VCaP (cell line): ENCODE measurements around the gene EFCAB8.

Experiments used
- H3K27ac ChIP-seq: fragments of 450-650 bp; 2 replicates; pipeline ENCODE4 v1.5.1; 2017
- TF ChIP-seq, protein P1 (sequence below): fragments of 450-650 bp; conservative IDR thresholded peaks from 2 replicates; pipeline ENCODE4 v1.5.1; 2017; ENCODE audit warnings: mild to moderate bottlenecking, moderate library complexity

Gene EFCAB8

GRCh38 chr20:32879538-32879937 lies 20.8 kb downstream of the EFCAB8 start:
- no peak overlapping the region for H3K27ac ChIP-seq
- TF ChIP-seq, protein P1, sequence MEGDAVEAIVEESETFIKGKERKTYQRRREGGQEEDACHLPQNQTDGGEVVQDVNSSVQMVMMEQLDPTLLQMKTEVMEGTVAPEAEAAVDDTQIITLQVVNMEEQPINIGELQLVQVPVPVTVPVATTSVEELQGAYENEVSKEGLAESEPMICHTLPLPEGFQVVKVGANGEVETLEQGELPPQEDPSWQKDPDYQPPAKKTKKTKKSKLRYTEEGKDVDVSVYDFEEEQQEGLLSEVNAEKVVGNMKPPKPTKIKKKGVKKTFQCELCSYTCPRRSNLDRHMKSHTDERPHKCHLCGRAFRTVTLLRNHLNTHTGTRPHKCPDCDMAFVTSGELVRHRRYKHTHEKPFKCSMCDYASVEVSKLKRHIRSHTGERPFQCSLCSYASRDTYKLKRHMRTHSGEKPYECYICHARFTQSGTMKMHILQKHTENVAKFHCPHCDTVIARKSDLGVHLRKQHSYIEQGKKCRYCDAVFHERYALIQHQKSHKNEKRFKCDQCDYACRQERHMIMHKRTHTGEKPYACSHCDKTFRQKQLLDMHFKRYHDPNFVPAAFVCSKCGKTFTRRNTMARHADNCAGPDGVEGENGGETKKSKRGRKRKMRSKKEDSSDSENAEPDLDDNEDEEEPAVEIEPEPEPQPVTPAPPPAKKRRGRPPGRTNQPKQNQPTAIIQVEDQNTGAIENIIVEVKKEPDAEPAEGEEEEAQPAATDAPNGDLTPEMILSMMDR = no peak

GRCh38 chr20:32880635-32881034 lies 21.9 kb downstream of the EFCAB8 start:
- TF ChIP-seq, protein P1 = no peak
- no peak overlapping the region for H3K27ac ChIP-seq

- TF ChIP-seq, protein P1 = no peak
- no peak overlapping the region for H3K27ac ChIP-seq
Observed at GRCh38 chr20:32883081-32883480, 24.4 kb downstream of the EFCAB8 start.

DNA sequence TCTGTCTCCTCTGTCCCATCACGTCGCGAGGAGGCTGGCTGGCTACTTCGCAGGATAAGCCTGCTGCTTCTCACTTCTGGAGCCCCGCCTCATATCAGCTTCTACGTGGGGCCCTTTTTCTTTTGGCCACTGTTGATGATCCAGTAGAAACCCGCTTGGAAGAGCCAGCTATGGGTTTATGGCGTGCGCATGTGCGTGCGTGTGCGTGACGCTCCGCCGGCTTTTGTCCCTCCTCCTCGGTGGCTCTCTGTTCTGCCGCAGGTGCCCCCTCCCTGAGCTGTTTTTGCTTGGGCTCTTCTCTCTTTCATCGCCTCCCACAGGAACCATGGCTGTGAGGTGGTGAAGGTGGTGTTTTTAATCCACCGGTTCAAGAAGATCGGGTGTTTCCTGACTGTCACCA lies 26.5 kb downstream of the EFCAB8 start:
- TF ChIP-seq, protein P1 = no peak

GRCh38 chr20:32885952-32886351 lies 27.2 kb downstream of the EFCAB8 start:
- no peak overlapping the region for H3K27ac ChIP-seq
- TF ChIP-seq, protein P1 = no peak

More for the DNA sequence above, 26.5 kb downstream of the EFCAB8 start:
- no peak overlapping the region for H3K27ac ChIP-seq

GRCh38 chr20:32886652-32887051 lies 27.9 kb downstream of the EFCAB8 start:
- H3K27ac ChIP-seq = no peak overlapping the region
- TF ChIP-seq, protein P1 = no peak

DNA sequence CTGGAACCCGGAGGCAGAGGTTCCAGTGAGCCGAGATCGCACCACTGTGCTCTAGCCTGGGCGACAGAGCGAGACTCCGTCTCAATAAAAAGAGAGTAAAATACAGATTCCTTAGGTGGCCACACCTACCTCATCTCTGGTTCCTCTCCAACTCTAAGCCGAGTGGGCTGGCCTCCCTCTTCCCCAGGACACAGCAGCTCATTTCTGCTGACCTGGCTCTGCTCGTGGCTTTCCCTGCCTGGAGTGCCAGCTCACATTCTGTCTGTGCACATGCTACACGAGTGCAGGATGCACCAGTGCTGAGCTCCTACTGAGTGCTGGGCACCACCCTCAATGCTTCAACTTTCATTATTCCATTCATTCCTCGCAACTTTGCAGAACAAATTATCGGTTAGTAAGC lies 28.8 kb downstream of the EFCAB8 start:
- H3K27ac ChIP-seq = no peak overlapping the region
- TF ChIP-seq, protein P1 = no peak

GRCh38 chr20:32888636-32889035 lies 29.9 kb downstream of the EFCAB8 start:
- no peak overlapping the region for H3K27ac ChIP-seq
- TF ChIP-seq, protein P1 = no peak
